ENCODE results near the gene PTCD1.
"Not testable (repeated sequence)": the region's sequence is repeated elsewhere in the genome, so short reads cannot be mapped to it uniquely, and the experiment has no call there.

The PTCD1 gene

GRCh38 chr7:99448855-99449254, 10.3 kb upstream of the PTCD1 start:
- no peak for DNase-seq

- no peak for DNase-seq
These were observed 9.3 kb upstream of the PTCD1 start for GRCh38 chr7:99447943-99448342.

GRCh38 chr7:99446096-99446495, 7.5 kb upstream of the PTCD1 start:
- DNase-seq: no peak

GRCh38 chr7:99440195-99440594, 1.6 kb upstream of the PTCD1 start:
- no peak for DNase-seq

- DNase-seq: no peak
These were observed 539 bp downstream of the PTCD1 start for GRCh38 chr7:99437946-99438572.

- no peak for DNase-seq
These were observed 5.4 kb downstream of the PTCD1 start for GRCh38 chr7:99433158-99433557.

GRCh38 chr7:99431756-99432540, 6.7 kb downstream of the PTCD1 start:
- not testable (repeated sequence) for DNase-seq

- DNase-seq: no peak
These were observed 8.8 kb downstream of the PTCD1 start for GRCh38 chr7:99429756-99430155.

- DNase-seq: no peak
These were observed 9.5 kb downstream of the PTCD1 start for GRCh38 chr7:99428972-99429566.

GRCh38 chr7:99424932-99425730, 13.5 kb downstream of the PTCD1 start:
- no peak for DNase-seq

- no peak for DNase-seq
These were observed 16.0 kb downstream of the PTCD1 start for GRCh38 chr7:99422625-99423024.

GRCh38 chr7:99422186-99422585, 16.4 kb downstream of the PTCD1 start:
- DNase-seq: no peak

- DNase-seq: no peak
These were observed 17.6 kb downstream of the PTCD1 start for GRCh38 chr7:99420986-99421385.

- no peak for DNase-seq
These were observed 18.4 kb downstream of the PTCD1 start for GRCh38 chr7:99420213-99420612.

GRCh38 chr7:99419323-99420021, 19.1 kb downstream of the PTCD1 start:
- DNase-seq: no peak

- no peak for DNase-seq
These were observed 20.3 kb downstream of the PTCD1 start for GRCh38 chr7:99418260-99418659.

- DNase-seq: not testable (repeated sequence)
These were observed 23.0 kb downstream of the PTCD1 start for GRCh38 chr7:99415513-99416127.

- no peak for DNase-seq
These were observed 28.0 kb downstream of the PTCD1 start for GRCh38 chr7:99410635-99411034.

- no peak for DNase-seq
These were observed 28.8 kb downstream of the PTCD1 start for GRCh38 chr7:99409806-99410205.

- no peak for DNase-seq
These were observed 29.4 kb downstream of the PTCD1 start for GRCh38 chr7:99409192-99409572.

- DNase-seq: peak; percentile 96
These were observed 30.0 kb downstream of the PTCD1 start, which contains the start of the genes BUD31 and PDAP1 for GRCh38 chr7:99408379-99409191. TSS of gene BUD31 (plus strand) at chr7:99408969. CDS start at chr7:99411093, 2,124 bp downstream. TSS of gene PDAP1 (minus strand) at chr7:99408597. CDS start at chr7:99408548, 49 bp downstream.
